Stomach (tissue), 4 donors: ENCODE results near the gene CAPRIN1.

Experiments used
- CTCF ChIP-seq, 7 experiments: fragments of 450-650 bp in 4 of 7; fragments of 200-600 bp in 3 of 7; sonication (generic) in 3 of 7; IDR thresholded peaks; one replicate each; pipeline ENCODE4 v1.5.1; 2016 to 2019; ENCODE audit warnings: antibody characterized with exemption in 7 of 7, control low read depth in 2 of 7, mild to moderate bottlenecking in 1 of 7
- EP300 ChIP-seq: sonication (generic); formaldehyde crosslinking; IDR thresholded peaks from one replicate; pipeline ENCODE4 v1.6.1; 2017; ENCODE audit warnings: antibody characterized with exemption
- POLR2A ChIP-seq, 4 donors: fragments of 450-650 bp; IDR thresholded peaks; one replicate each; pipeline ENCODE4 v1.6.1; 2016; ENCODE audit warnings: antibody characterized with exemption in 4 of 4, control low read depth in 2 of 4, mild to moderate bottlenecking in 1 of 4, moderate library complexity in 1 of 4
- POLR2AphosphoS5 ChIP-seq, 3 donors: sonication (generic); formaldehyde crosslinking; IDR thresholded peaks; one replicate each; pipeline ENCODE4 v1.6.1; 2016; ENCODE audit warnings: antibody characterized with exemption in 3 of 3

GRCh38 chr11:34105079-34105956 lies 53.8 kb downstream of the CAPRIN1 start, which contains the start of gene NAT10:
- TF ChIP-seq POLR2AphosphoS5 (IDR thresholded peaks at IDR 0.05), result peak; percentile 96 to 100 (median 97)
- peak in 2 of 4 donors; percentile 66 to 71 for TF ChIP-seq POLR2A (IDR thresholded peaks at IDR 0.05)
- no peak for TF ChIP-seq EP300
- peak in 1 of 7 experiments; percentile 45 for TF ChIP-seq CTCF (IDR thresholded peaks at IDR 0.05)
